Measurements from ENCODE around the gene LRRIQ3.

DNA sequence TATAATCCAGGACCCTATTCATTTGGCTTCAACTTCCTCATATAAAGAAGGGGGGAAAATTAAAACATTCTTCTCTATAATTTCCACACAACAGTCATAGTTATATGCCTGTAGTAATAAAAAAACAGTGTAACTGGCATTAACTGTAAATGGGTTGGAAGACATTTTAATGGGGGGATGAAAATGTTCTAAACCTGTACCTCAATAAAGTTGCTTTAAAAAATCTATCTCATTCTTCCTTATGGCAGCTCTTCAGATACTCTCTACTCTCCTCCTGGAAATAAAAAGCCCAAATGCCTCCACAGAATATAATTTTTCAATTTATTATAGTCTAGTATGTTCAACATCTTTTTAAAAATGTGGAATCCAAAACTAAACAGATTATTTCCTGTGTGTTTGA, 2.6 kb downstream of the LRRIQ3 start:
- TF ChIP-seq, protein P1, sequence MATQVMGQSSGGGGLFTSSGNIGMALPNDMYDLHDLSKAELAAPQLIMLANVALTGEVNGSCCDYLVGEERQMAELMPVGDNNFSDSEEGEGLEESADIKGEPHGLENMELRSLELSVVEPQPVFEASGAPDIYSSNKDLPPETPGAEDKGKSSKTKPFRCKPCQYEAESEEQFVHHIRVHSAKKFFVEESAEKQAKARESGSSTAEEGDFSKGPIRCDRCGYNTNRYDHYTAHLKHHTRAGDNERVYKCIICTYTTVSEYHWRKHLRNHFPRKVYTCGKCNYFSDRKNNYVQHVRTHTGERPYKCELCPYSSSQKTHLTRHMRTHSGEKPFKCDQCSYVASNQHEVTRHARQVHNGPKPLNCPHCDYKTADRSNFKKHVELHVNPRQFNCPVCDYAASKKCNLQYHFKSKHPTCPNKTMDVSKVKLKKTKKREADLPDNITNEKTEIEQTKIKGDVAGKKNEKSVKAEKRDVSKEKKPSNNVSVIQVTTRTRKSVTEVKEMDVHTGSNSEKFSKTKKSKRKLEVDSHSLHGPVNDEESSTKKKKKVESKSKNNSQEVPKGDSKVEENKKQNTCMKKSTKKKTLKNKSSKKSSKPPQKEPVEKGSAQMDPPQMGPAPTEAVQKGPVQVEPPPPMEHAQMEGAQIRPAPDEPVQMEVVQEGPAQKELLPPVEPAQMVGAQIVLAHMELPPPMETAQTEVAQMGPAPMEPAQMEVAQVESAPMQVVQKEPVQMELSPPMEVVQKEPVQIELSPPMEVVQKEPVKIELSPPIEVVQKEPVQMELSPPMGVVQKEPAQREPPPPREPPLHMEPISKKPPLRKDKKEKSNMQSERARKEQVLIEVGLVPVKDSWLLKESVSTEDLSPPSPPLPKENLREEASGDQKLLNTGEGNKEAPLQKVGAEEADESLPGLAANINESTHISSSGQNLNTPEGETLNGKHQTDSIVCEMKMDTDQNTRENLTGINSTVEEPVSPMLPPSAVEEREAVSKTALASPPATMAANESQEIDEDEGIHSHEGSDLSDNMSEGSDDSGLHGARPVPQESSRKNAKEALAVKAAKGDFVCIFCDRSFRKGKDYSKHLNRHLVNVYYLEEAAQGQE (IDR thresholded peaks at IDR 0.05; ENCODE audit: low read depth, low read length) = no peak
- TF ChIP-seq CHD2 (IDR thresholded peaks at IDR 0.05; ENCODE audit: borderline replicate concordance, low read depth, low read length) = no peak
